A673 (cell line): Measurements from ENCODE around the gene DIPK1B.

ENCODE experiments used
- EZH2 ChIP-seq: fragments of 200-600 bp; sonication (generic); IDR thresholded peaks from 2 replicates; pipeline ENCODE4 v1.6.1; 2017; ENCODE audit warnings: borderline replicate concordance, low read depth, mild to moderate bottlenecking, mixed read lengths, antibody characterized with exemption, low read length; ENCODE audit not compliant: poor library complexity, severe bottlenecking
- TF ChIP-seq, protein P1 (sequence below): fragments of 300-800, 200-600 bp; sonication (generic); conservative IDR thresholded peaks from 2 replicates; pipeline ENCODE4 v1.5.1; 2017; ENCODE audit warnings: low read depth, mild to moderate bottlenecking, antibody characterized with exemption, low read length, moderate library complexity, mixed read lengths

DNA sequence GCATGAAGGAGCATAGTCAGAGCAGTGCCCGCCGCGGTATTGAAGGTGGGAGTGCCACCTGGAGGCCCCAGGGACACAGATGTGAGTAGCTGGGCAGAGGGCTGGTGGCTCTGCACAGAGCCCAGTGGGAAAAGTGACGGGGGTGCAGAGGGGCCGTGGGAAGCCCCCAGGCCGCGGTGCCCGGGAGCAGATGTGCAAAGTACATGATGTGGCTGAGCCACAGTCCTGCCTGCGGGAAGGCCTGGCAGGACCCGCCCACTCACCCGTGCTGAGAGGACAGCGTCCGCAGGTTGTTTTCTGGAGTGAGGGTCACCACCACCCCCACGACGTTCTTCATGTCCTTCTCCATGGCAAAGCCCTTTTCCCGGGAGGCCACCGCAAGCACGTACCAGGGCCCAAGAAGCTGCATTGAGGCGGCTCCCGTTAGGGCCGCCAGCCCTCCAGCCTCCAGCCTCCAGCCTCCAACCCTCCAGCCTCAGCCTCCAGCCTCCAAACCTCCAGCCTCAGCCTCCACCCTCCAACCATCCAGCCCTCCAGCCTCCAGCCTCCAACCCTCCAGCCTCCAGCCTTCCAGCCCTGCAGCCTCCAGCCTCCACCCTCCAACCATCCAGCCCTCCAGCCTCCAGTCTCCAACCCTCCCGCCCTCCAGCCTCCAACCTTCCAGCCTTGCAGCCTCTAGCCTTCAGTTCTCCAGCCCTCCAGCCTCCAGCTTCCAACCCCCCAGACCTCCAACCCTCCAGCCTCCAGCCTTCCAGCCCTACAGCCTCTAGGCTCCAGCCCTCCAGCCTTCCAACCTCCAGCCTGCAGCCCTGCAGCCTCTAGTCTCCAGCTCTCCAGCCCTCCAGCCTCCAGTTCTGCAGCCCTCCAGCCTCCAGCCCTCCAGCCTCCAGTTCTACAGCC lies 35.0 kb downstream of the DIPK1B start:
- TF ChIP-seq, protein P1, sequence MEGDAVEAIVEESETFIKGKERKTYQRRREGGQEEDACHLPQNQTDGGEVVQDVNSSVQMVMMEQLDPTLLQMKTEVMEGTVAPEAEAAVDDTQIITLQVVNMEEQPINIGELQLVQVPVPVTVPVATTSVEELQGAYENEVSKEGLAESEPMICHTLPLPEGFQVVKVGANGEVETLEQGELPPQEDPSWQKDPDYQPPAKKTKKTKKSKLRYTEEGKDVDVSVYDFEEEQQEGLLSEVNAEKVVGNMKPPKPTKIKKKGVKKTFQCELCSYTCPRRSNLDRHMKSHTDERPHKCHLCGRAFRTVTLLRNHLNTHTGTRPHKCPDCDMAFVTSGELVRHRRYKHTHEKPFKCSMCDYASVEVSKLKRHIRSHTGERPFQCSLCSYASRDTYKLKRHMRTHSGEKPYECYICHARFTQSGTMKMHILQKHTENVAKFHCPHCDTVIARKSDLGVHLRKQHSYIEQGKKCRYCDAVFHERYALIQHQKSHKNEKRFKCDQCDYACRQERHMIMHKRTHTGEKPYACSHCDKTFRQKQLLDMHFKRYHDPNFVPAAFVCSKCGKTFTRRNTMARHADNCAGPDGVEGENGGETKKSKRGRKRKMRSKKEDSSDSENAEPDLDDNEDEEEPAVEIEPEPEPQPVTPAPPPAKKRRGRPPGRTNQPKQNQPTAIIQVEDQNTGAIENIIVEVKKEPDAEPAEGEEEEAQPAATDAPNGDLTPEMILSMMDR, result no peak
- TF ChIP-seq EZH2, result no peak
